MM.1S (cell line): ENCODE measurements around the gene ZNF300.

Source experiments
- CTCF ChIP-seq: fragments of 300-600 bp; sonication (generic); IDR thresholded peaks from 2 replicates; pipeline ENCODE4 v1.5.1; 2016; ENCODE audit warnings: antibody characterized with exemption, low read length, mixed read lengths
- EZH2phosphoT487 ChIP-seq: fragments of 300-600 bp; sonication (generic); IDR thresholded peaks from 2 replicates; pipeline ENCODE4 v1.6.1; 2018; ENCODE audit warnings: antibody characterized with exemption, low read length

DNA sequence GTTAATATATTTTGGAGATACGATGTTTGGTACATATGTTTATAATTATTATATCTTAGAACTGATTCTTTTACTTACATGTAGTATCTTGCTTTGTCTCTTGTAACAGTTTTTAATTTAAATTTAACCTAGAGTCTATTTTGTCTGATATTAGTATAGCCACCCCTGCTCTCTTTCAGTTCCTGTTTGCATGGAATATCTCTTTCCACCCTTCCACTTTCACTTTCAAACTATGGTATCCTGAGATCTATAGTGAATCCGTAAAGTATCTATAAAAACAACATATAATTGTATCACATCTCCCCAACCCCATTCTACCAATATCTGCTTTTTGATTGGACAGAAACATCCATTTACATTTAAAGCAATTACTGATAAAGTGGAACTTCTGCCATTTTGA, 51.2 kb downstream of the ZNF300 start:
- no peak for TF ChIP-seq CTCF
- TF ChIP-seq EZH2phosphoT487: no peak
